Heart right ventricle (tissue), 16 donors: Measurements from ENCODE around the gene FZR1. TPM values are rescaled to one million over a fixed set of nuclear protein-coding genes. Genes with fewer than 3 reads are reported as not detected.
A peak's percentile ranks its signal among the peaks of the same experiment; 100 is the strongest.

Source experiments
- ATAC-seq, 8 donors: fragments of 200-7000 bp; cut with Tn5 transposase; one replicate each; pipeline ENCODE4 v1.9.1; 2020; ENCODE audit warnings: mild to moderate bottlenecking in 8 of 8, moderate library complexity in 8 of 8, moderate number of reproducible peaks in 1 of 8
- DNase-seq, 2 donors: peaks; one replicate each; pipeline ENCODE4 v3.0.0-alpha.2; 2020
- H3K27ac ChIP-seq, 10 donors: fragments of 200-600 bp; sonication (generic) in 2 of 10; one replicate each; pipeline versions ENCODE4 v1.5.0 to v1.8.0; 2020 to 2022; ENCODE audit warnings: mild to moderate bottlenecking in 3 of 10
- H3K27me3 ChIP-seq, 7 donors: fragments of 200-600 bp; one replicate each; pipeline ENCODE4 v1.8.0; 2021 to 2022; ENCODE audit warnings: mild to moderate bottlenecking in 2 of 7
- H3K36me3 ChIP-seq, 9 donors: fragments of 200-600 bp; sonication (generic) in 1 of 9; one replicate each; pipeline versions ENCODE4 v1.5.0 to v1.8.0; 2020 to 2022; ENCODE audit warnings: mild to moderate bottlenecking in 2 of 9
- H3K4me1 ChIP-seq, 9 donors: fragments of 200-600 bp; sonication (generic) in 1 of 9; one replicate each; pipeline versions ENCODE4 v1.5.0 to v1.8.0; 2020 to 2022; ENCODE audit warnings: mild to moderate bottlenecking in 4 of 9
- H3K4me3 ChIP-seq, 10 donors: fragments of 200-600 bp; sonication (generic) in 2 of 10; one replicate each; pipeline versions ENCODE4 v1.5.0 to v1.8.0; 2020 to 2022; ENCODE audit warnings: mild to moderate bottlenecking in 7 of 10, moderate library complexity in 2 of 10
- H3K9me3 ChIP-seq, 11 donors: fragments of 200-600 bp in 10 of 11; sonication (generic) in 2 of 11; one replicate each; pipeline versions ENCODE4 v1.5.0 to v1.8.0; 2013 to 2022; ENCODE audit warnings: mild to moderate bottlenecking in 2 of 11, control low read depth in 1 of 11, moderate library complexity in 1 of 11
- CTCF ChIP-seq, 9 donors: fragments of 200-600 bp; sonication (generic) in 2 of 9; IDR thresholded peaks; one replicate each; pipeline versions ENCODE4 v1.5.0 to v1.8.0; 2021 to 2022; ENCODE audit warnings: antibody characterized with exemption in 9 of 9, mild to moderate bottlenecking in 5 of 9, moderate library complexity in 1 of 9
- WGBS, 2 donors: extraction: QIAGEN DNeasy Blood & Tissue Kit; methylation state at CpG; one replicate each; pipeline ENCODE4 v1.1.7; 2013; ENCODE audit warnings: inconsistent platforms in 1 of 2; 5-methylcytosine and 5-hydroxymethylcytosine counted together
- intact Hi-C, 10 donors: fragments of 100-400 bp; cut with DNase I; formaldehyde crosslinking; loops; one replicate each; pipeline versions ENCODE4 v1.11.1 to v1.14.2; 2022
- polyA plus RNA-seq, 2 donors: library from polyadenylated mRNA; stranded (reverse); fragments of 200-250 nt; gene quantifications; one replicate each; pipeline ENCODE4 v1.2.3, GENCODE V29; 2013
- total RNA-seq, 10 donors: library from RNA; stranded (reverse); fragmentation: NEBNext Ultra II Directional in 3 of 10; extraction: Animal tissue kit (Norgen Biotek cat#: 25700) in 3 of 10; gene quantifications; one replicate each; pipeline versions ENCODE4 v1.2.1 to v1.2.4, GENCODE V29; 2021 to 2023
- donor health status: Arrhythmogenic right ventricular cardiomyopathy.
- donor health status: ischemic (EF 13 %, LVEDD 7.1; RV severe dilation, severe dysfunction).
- donor health status: healthy with polysubstance abuse.
- donor health status: DM: no; HTN: yes; CAD: no.
- donor health status: DM: no; HTN: no; CAD: no.
- donor health status: ischemic (EF 25% LVEDD 6.9; RV normal size, moderate dysfunction).
- donor health status: ischemic (EF 25% LVEDD 5.7; RV mildly dilated, moderate dysfunction).
- donor health status: healthy.
- donor health status: DM: yes; HTN: yes; CAD: no.
- donor health status: Ischemic cardiomyopathy.
- donor health status: ischemic (EF 35%, LVEDD 5.7; RV mildly dilated, moderate dysfunction).
- donor health status: nonischemic (EF 11% LVEDD 7.7; RV severe dilation, severe dysfunction).
- donor health status: DM: yes; HTN: yes; CAD: no.
- donor health status: PGD.
- donor health status: ischemic (EF 29% LVEDD 5.4; RV normal size, mild dysfunction).
- donor health status: nonischemic (EF 23%, LVEDD 6.1; RV moderate dilation, normal function).

Gene FZR1
- total and polyA plus RNA-seq, 12 donors, result 13.5 to 30.8 (median 24.7) TPM

GRCh38 chr19:3520166-3521103, 14.3 kb downstream of the FZR1 start:
- no peaks in the 10 kb centered on the region for H3K27me3 ChIP-seq
- H3K4me3 ChIP-seq, result no peak overlapping the region
- peaks cover 0 to 66% (median 13%) of the 10 kb centered on the region in 9 donors for H3K36me3 ChIP-seq
- DNase-seq (no peak), ATAC-seq (peak in 1 of 8 donors; percentile 9)
- no peak for TF ChIP-seq CTCF (IDR thresholded peaks at IDR 0.05)
- no peak overlapping the region for H3K27ac ChIP-seq
- H3K9me3 ChIP-seq, result no peaks in the 10 kb centered on the region
- H3K4me1 ChIP-seq, result peaks cover 0 to 16% (median 0%) of the 10 kb centered on the region in 9 donors
- intact Hi-C loops, result no loop called here
- 79 to 85% methylated on average over 37 of the region's 37 CpGs for WGBS, 2 donors

DNA sequence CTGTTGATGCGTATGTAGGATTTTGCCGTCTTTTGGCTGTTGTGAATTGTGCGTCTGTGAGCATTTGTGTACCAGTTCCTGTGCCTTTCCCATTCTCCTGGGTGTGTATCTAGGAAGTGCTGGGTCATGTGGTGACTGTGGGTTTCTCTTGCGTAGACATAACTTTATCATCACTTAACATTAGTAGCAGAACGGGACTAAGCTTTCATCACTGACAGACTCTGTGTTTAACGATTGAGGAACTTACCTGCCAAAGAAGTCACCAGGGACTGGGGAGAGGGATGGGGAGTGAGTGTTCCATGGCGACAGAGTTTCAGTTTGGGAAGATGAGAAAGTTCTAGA, 15.0 kb downstream of the FZR1 start:
- H3K36me3 ChIP-seq, result peaks cover 0 to 71% (median 16%) of the 10 kb centered on the region in 9 donors
- WGBS, 2 donors, result 88% methylated on average over 7 of the region's 7 CpGs
- no peaks in the 10 kb centered on the region for H3K27me3 ChIP-seq
- H3K27ac ChIP-seq, result no peak overlapping the region
- no peaks in the 10 kb centered on the region for H3K9me3 ChIP-seq
- no peak overlapping the region for H3K4me3 ChIP-seq
- TF ChIP-seq CTCF (IDR thresholded peaks at IDR 0.05), result no peak
- H3K4me1 ChIP-seq, result peaks cover 0 to 13% (median 0%) of the 10 kb centered on the region in 9 donors
- ATAC-seq (no peak), DNase-seq (no peak)
- intact Hi-C loops, result no loop called here

DNA sequence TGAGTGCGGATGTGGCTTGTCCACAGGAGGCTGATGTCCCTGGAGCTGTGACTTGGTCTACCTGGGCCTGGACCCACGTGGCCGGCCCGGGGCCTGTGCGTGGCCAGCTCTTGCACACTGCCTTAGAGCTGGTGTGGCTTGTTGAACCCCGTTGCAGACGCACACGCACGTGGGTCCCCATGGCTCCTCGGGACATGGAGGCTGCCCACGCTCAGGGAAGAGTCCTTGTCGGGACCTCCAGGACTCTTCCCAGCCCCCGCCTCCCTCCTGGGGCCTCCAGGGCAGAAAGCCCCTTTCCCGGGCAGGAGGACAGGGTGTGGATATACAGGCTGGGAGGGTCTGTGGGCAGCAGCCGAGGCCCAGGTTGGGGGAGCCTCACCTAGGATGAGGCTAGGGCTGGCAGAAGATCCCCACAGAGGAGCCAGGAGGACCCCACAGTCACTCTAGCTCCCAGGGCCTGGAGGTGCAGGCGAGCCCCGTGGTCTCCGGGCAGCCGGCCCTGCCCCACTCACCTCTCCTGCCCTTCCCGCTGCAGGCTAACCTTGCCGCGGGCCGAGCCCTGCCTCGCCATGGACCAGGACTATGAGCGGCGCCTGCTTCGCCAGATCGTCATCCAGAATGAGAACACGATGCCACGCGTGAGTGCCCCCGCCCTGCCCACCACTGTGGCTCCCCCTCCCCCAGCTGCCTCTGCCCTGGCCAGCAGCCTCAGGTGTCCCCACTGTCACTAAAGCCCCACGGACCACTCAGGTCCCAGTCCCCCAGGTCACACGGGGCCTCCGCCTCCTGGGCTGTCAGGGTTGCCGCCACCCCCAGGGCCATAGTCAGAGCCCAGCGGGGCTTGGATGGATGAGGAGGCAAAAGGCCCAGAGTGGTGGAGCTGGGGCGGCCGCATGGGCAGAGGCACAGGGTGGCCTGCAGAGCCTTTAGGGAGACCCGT, 16.6 kb downstream of the FZR1 start:
- WGBS, 2 donors, result 95% methylated on average over 36 to 40 of the region's 40 CpGs
- intact Hi-C loops, result no loop called here
- H3K36me3 ChIP-seq, result peaks cover 0 to 83% (median 29%) of the 10 kb centered on the region in 9 donors
- H3K4me1 ChIP-seq, result no peaks in the 10 kb centered on the region
- H3K27ac ChIP-seq, result no peak overlapping the region
- no peaks in the 10 kb centered on the region for H3K9me3 ChIP-seq
- DNase-seq (no peak), ATAC-seq (no peak)
- no peaks in the 10 kb centered on the region for H3K27me3 ChIP-seq
- TF ChIP-seq CTCF (IDR thresholded peaks at IDR 0.05), result no peak
- H3K4me3 ChIP-seq, result no peak overlapping the region

- Histone ChIP-seq H3K27me3 (no peaks in the 10 kb centered on the region), H3K36me3 (peaks cover 0 to 90% (median 30%) of the 10 kb centered on the region in 9 donors), H3K4me3 (no peak overlapping the region), H3K9me3 (no peaks in the 10 kb centered on the region), H3K4me1 (no peaks in the 10 kb centered on the region), H3K27ac (no peak overlapping the region)
- intact Hi-C loops, result no loop called here
- DNase-seq (no peak), ATAC-seq (no peak)
- no peak for TF ChIP-seq CTCF (IDR thresholded peaks at IDR 0.05)
- WGBS, 2 donors, result 94 to 95% methylated on average over 21 of the region's 21 CpGs
Measured at GRCh38 chr19:3523361-3524077, 17.4 kb downstream of the FZR1 start.
